ENCODE data around the gene CCT3. TPM values are rescaled to one million over a fixed set of nuclear protein-coding genes. Genes with fewer than 3 reads are reported as not detected.

The CCT3 gene
- total and polyA plus RNA-seq, 10 of the 15 experiments (the other 5 are each of a cell fraction or from before 2014, with no cell fraction given) = 319 to 585 (median 427) TPM

- TF ChIP-seq HSF1 (IDR thresholded peaks at IDR 0.05; ENCODE audit: low read depth, low read length) (peak; percentile 88; the same call in 1 of the 2 replicates), NR2C2 (IDR thresholded peaks at IDR 0.05; ENCODE audit: borderline replicate concordance, control insufficient read depth, insufficient read length, low read depth) (no peak), ZBTB33 (IDR thresholded peaks at IDR 0.05) (no peak), ZNF207 (IDR thresholded peaks at IDR 0.05; ENCODE audit: borderline replicate concordance) (peak; percentile 14; the same call in 1 of the 2 replicates), ETV6 (conservative IDR thresholded peaks at IDR 0.05 in 1 of 2, IDR thresholded peaks at IDR 0.05 in 1 of 2; ENCODE audit: borderline replicate concordance in 1 of 2, low read depth in 1 of 2) (no peak), DPF2 (IDR thresholded peaks at IDR 0.05) (peak; percentile 98), MEF2B (IDR thresholded peaks at IDR 0.05; ENCODE audit: partially characterized antibody, poor library complexity, severe bottlenecking) (peak; percentile 35), E4F1 (IDR thresholded peaks at IDR 0.05; ENCODE audit: borderline replicate concordance, partially characterized antibody) (no peak), NR2C1 (IDR thresholded peaks at IDR 0.05) (peak; percentile 63), SMC3 (IDR thresholded peaks at IDR 0.05; ENCODE audit: borderline replicate concordance, low read length) (no peak), ZSCAN29 (IDR thresholded peaks at IDR 0.05) (no peak), ZNF592 (IDR thresholded peaks at IDR 0.05) (no peak), RAD51 (IDR thresholded peaks at IDR 0.05) (peak; percentile 84), CBX3 (IDR thresholded peaks at IDR 0.05; ENCODE audit: borderline replicate concordance, low read depth) (no peak), TCF7 (IDR thresholded peaks at IDR 0.05; ENCODE audit: borderline replicate concordance) (no peak), PAX5 (IDR thresholded peaks at IDR 0.05; ENCODE audit: borderline replicate concordance, low read depth, low read length) (peak; percentile 80), CHD4 (IDR thresholded peaks at IDR 0.05) (no peak), NBN (IDR thresholded peaks at IDR 0.05) (peak; percentile 79; the same call in 1 of the 2 replicates), EZH2 (IDR thresholded peaks at IDR 0.05; ENCODE audit: borderline replicate concordance, control insufficient read depth, low read depth, low read length) (no peak), IRF4 (IDR thresholded peaks at IDR 0.05; ENCODE audit: low read depth, low read length) (peak; percentile 8; the same call in 1 of the 2 replicates)
Observed at GRCh38 chr1:156338180-156338976, at the start of gene CCT3, which contains the start of gene TSACC (continued).

All from GM12878 (cell line).